ENCODE measurements around the gene MRPL24. TPM values are rescaled to one million over a fixed set of nuclear protein-coding genes. Genes with fewer than 3 reads are reported as not detected.

MRPL24 gene
- total RNA-seq, 1 experiment from 2014 or later: 27.3 TPM

DNA sequence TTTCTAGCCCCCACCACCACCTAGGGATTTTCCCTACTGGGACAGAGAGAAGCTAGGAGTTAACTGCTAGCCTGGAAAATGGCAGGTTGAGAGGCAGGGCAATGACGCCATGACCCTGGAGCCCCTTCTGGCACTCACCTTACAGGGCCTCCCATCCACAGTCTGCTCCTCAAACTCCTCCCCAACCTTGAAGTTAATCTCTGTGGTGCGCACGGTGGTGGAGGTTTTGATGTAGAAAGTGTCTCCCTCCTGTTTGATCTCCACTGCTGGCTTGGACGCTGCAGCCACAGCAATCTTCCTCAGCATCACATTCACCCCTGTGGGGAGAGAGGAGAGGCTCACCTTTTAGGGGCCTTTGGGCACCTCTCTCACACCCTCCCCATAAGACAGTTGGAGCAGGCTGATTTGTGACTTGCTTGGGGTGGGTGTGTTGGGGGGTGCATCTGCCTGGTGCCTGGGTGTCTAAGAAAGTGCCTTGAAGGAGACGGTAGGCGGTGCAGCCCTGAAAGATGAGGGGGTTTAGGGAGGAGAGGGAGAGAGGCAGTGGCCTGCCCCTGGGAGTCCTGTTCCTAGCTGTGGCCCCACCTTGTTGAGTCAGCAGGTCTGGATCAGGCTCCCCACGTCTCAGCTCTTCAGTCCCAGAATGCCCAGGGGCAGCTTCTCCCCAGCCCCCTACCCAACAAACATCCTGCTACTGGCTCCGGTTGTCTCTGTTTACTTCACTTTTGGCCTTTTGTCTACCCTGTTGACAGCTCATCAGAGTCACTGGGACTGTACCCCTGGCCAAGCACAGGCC is 40.0 kb downstream of the MRPL24 start:
- Histone ChIP-seq H3K4me2 (ENCODE audit: insufficient read depth, insufficient read length, low read length) (no peak overlapping the region), H2BK12ac (ENCODE audit: insufficient read length, low read depth, low read length) (no peak overlapping the region), H3K79me1 (ENCODE audit: insufficient read depth, low read depth, low read length, poor library complexity, severe bottlenecking) (no peaks in the 10 kb centered on the region), H3T11ph (ENCODE audit: low read length) (no peak overlapping the region), H3K14ac (ENCODE audit: insufficient read depth, low read length) (no peak overlapping the region), H2BK20ac (ENCODE audit: low read depth, low read length, poor library complexity, severe bottlenecking) (no peak overlapping the region), H4K8ac (replicated peaks; ENCODE audit: insufficient read length, low read depth, low read length) (no peak overlapping the region), H2BK5ac (ENCODE audit: insufficient read length, low read length) (no peak overlapping the region), H4K5ac (ENCODE audit: insufficient read length, low read depth, low read length) (no peak overlapping the region), H3K56ac (ENCODE audit: insufficient read length, low read depth, low read length) (no peak overlapping the region), H3K23ac (ENCODE audit: insufficient read length, low read depth, low read length) (no peak overlapping the region), H2AFZ (ENCODE audit: low read length) (no peak overlapping the region), H3K9ac (ENCODE audit: extremely low read depth, insufficient read length, low read length) (no peak overlapping the region), H4K91ac (ENCODE audit: insufficient read length, low read depth, low read length) (no peak overlapping the region), H3K23me2 (ENCODE audit: insufficient read length, low read depth, low read length, poor library complexity, severe bottlenecking) (peaks cover 23% of the 10 kb centered on the region), H2BK15ac (ENCODE audit: low read depth, low read length) (no peak overlapping the region), H2BK120ac (ENCODE audit: low read depth, low read length, poor library complexity, severe bottlenecking) (no peak overlapping the region), H3K27me3 (ENCODE audit: insufficient read depth, low read length) (peaks cover 3% of the 10 kb centered on the region; the same call in 1 of the 2 replicates), H3K79me2 (ENCODE audit: insufficient read depth, low read length) (no peaks in the 10 kb centered on the region), H3K4me1 (ENCODE audit: insufficient read depth, low read length) (peaks cover 6% of the 10 kb centered on the region; the same call in 1 of the 2 replicates), H4K20me1 (ENCODE audit: control insufficient read depth, insufficient read depth, insufficient read length) (no peaks in the 10 kb centered on the region), H2AK5ac (ENCODE audit: insufficient read length, low read length) (no peak overlapping the region), H3K4ac (ENCODE audit: low read depth, low read length) (no peak overlapping the region), H3K9me3 (ENCODE audit: control insufficient read depth, low read depth, low read length) (no peaks in the 10 kb centered on the region), H3K27ac (ENCODE audit: insufficient read length, low read depth, low read length) (no peak overlapping the region), H3K18ac (ENCODE audit: insufficient read length, low read depth, low read length) (no peak overlapping the region)
- peak overlapping the region in 1 of 2 experiments; percentile 3; a peak in 1 of 5 replicates for H3K4me3 Mint-ChIP-seq
- H3K9me3 Mint-ChIP-seq: no peaks in the 10 kb centered on the region; a peak in 1 of 5 replicates
- DNase-seq: no peak
- peaks cover 38% of the 10 kb centered on the region for H3K27me3 Mint-ChIP-seq (ENCODE audit: low read depth)
- peak overlapping the region in 1 of 3 experiments; percentile 12; a peak in 1 of 7 replicates for H3K27ac Mint-ChIP-seq
- TF ChIP-seq, protein P1, sequence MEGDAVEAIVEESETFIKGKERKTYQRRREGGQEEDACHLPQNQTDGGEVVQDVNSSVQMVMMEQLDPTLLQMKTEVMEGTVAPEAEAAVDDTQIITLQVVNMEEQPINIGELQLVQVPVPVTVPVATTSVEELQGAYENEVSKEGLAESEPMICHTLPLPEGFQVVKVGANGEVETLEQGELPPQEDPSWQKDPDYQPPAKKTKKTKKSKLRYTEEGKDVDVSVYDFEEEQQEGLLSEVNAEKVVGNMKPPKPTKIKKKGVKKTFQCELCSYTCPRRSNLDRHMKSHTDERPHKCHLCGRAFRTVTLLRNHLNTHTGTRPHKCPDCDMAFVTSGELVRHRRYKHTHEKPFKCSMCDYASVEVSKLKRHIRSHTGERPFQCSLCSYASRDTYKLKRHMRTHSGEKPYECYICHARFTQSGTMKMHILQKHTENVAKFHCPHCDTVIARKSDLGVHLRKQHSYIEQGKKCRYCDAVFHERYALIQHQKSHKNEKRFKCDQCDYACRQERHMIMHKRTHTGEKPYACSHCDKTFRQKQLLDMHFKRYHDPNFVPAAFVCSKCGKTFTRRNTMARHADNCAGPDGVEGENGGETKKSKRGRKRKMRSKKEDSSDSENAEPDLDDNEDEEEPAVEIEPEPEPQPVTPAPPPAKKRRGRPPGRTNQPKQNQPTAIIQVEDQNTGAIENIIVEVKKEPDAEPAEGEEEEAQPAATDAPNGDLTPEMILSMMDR (conservative IDR thresholded peaks at IDR 0.05): no peak
- no CpG with 5 or more reads among the region's 8 CpGs for WGBS (ENCODE audit: extremely low coverage, insufficient read length, low lambda C conversion rate)
- peaks cover 31 to 51% of the 10 kb centered on the region in 2 experiments for H3K4me1 Mint-ChIP-seq
- peaks cover 17 to 58% (median 44%) of the 10 kb centered on the region in 3 experiments for H3K36me3 Mint-ChIP-seq (ENCODE audit: insufficient read depth in 1 of 3, low read depth in 3 of 3)
